Endothelial cell of umbilical vein (primary cell): Measurements from ENCODE around the gene CFAP161.

Source experiments
- CTCF ChIP-seq, 2 donors: IDR thresholded peaks; 1 replicate in 1 of 2; 2 replicates in 1 of 2; pipeline ENCODE4 v1.5.1; 2011; ENCODE audit warnings: low read length in 2 of 2, mild to moderate bottlenecking in 2 of 2, moderate library complexity in 2 of 2, control low read depth in 1 of 2, inconsistent platforms in 1 of 2, low read depth in 1 of 2; ENCODE audit not compliant: insufficient read depth in 1 of 2; ENCODE audit errors: extremely low read depth in 1 of 2
- EZH2 ChIP-seq: IDR thresholded peaks from 2 replicates; pipeline ENCODE4 v1.6.1; 2012; ENCODE audit warnings: borderline replicate concordance, low read depth, mild to moderate bottlenecking, moderate library complexity, low read length, inconsistent platforms; ENCODE audit not compliant: severe bottlenecking
- FOS ChIP-seq: IDR thresholded peaks from 2 replicates; pipeline ENCODE4 v1.6.1; 2011; ENCODE audit warnings: mild to moderate bottlenecking, low read length, moderate library complexity, borderline replicate concordance; ENCODE audit not compliant: insufficient read depth
- JUN ChIP-seq: IDR thresholded peaks from 2 replicates; pipeline ENCODE4 v1.6.1; 2011; ENCODE audit warnings: borderline replicate concordance, low read depth; ENCODE audit not compliant: insufficient read length, insufficient read depth
- POLR2A ChIP-seq: IDR thresholded peaks from 2 replicates; pipeline ENCODE4 v1.6.1; 2012; ENCODE audit warnings: low read depth, mild to moderate bottlenecking, control low read depth, low read length

- TF ChIP-seq CTCF (IDR thresholded peaks at IDR 0.05; ENCODE audit: extremely low read depth in 1 of 2, insufficient read depth in 1 of 2, low read depth in 1 of 2, low read length in 2 of 2), result no peak
- no peak for TF ChIP-seq EZH2
- TF ChIP-seq JUN, result no peak
- TF ChIP-seq POLR2A, result no peak
- no peak for TF ChIP-seq FOS
Observed at GRCh38 chr15:81096398-81096797, 37.7 kb upstream of the CFAP161 start.
